Fibroblast of skin of right biceps (primary cell): ENCODE measurements around the gene UPF2.

Source experiments
- DNase-seq: peaks from one replicate; pipeline ENCODE4 v3.0.0-alpha.2; 2013

Gene UPF2

DNA sequence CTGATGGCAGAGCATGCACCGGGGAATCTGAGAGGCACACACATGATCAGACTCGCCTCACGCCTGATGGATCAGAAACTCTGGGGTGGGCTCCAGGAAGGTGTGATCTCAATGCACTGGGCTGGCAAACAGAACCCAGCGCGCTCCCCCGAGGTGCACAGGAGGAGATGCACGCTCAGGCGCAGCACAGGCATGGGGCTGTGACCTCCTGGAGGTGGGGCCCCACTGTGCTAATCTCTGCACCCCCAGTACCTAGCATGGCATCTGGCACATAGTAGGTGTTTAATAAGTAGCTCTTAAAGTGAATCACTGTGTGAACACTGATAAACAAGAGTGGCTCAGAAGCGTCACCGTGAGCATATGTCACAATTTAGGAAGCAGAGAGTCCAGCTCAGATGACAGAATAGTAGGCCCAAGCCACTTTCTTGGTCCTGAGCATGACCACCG, 161.6 kb downstream of the UPF2 start:
- no peak for DNase-seq

DNA sequence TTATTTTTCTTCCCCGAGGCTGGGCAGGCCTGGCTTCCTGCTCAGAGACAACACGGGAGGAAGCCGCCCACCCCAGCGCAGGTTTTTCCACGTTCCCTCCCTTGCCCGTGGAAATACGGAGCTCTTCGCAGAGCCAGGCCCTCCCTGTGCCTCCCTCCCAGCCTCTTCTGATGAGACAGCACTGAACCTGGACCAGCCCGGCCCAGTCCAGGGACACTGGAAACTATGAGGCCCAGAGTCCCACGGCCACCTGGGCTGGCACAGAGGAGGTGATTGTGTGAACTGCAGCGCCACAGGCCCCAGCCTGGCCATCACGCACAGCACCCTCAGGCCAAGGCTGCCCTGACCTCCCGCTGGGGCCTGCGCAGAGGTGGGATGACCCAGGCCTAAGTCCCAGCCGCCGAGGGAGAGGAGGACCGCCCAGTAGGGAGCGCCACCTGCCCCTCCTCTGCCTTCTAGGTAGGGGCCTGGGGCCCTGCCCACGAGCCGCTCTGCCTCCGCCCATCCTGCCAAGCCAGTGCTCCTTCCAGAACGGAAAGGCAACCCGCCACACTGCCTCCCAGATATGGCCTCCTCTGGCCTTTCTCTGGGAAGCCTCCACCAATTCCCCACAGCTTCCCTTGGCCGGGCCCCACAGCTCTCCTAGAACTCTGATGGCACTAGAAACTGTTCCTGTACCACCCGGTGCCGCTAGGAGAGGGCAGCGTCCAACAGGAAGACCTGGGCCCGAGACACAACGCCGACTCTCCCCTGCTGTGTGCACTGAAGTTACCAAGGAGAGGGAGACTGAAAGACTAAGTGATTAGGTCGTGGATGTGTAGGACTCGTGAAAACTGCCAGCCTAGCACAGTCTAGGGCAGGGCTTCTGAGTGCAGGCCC, 162.2 kb downstream of the UPF2 start:
- no peak for DNase-seq

DNA sequence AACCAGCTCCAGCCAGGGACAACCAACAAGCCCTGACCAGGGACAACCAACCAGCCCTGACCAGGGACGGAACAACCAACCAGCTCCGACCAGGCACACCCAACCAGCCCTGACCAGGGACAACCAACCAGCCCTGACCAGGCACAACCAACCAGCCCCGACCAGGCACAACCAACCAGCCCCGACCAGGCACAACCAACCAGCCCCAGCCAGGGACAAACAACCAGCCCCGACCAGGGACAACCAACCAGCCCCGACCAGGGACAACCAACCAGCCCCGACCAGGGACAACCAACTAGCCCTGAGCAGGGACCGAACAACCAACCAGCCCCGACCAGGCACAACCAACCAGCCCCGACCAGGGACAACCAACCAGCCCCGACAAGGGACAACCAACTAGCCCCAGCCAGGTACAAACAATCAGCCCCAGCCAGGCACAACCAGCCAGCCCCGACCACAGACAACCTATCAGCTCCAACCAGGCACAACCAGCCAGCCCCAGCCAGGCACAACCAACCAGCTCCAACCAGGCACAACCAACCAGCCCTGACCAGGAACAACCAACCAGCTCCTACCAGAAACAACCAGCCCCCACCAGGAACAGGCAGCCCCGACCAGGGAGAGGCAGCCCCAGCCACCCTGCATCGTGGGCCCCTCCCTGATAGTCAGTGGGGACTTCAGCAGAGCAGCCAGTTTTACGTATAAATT, 163.1 kb downstream of the UPF2 start:
- DNase-seq: no peak

DNA sequence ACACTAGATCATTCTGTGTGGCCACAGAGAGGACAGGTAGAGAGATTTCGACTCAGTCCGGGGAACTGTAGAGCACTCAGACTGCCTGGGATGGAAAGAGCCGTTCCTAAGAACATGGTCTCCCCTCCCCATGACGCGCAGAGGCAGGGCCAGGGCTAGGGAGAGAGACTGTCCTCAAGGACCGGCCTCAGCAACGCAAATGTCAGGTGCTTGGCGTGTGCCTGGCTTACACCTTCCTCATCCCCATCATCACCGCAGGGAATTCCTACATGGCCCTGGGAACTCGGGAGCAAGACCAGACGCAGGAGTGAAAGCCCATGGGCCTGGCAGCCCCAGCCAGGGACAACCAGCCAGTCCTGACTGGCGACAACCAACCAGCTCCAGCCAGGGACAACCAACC, 163.8 kb downstream of the UPF2 start:
- DNase-seq: no peak

DNA sequence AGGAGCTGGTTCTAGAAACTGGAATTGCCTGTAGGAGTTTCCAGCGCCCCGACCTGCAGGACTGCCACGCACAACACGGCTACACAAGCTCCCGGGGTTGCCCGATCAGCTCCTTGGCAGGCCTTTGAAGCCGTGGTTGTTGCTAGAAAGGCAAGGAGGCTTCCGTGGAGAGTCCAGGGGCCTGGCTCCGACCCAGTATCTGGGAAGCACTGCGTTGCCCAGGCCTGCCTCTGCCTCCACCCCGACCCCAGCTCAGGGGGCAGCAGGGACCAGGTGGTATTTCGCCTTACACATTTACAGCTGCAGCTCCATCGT, 165.1 kb downstream of the UPF2 start:
- no peak for DNase-seq

DNA sequence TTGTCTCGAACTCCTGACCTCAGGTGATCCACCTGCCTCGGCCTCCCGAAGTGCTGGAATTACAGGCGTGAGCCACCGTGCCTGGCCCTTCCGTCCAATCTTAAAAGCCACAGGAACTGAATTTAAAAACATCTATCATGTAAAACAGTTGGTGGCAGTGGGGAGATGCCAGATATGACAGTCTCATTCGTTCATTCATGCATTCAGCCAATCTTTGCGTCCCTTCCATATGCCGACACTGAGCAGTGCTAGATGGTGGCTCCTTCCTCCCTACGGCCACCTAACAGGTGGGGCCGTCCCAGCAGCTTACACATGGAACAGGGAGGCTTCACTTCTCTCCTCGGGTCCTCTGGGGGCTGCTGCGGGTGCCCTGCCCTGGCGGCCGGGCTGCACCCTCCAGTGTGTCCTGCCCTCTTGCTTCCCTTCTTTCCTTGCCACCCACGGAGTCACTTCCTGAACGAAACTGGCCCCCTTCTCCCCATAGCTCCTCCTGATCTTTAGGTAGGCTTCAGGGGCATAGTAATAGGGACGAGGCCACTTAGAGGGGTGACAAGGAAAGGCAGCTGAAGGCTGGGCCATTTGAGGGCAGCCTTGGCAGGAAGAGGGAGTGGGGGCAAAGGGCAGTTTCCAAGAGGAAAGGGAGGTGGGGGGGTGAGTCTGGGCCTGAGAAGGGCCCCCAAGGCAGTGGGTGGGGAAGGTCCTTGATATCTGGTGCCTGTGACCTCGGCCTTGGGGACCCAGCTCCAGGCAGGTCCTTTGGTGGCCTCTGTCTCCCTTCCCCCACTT, 165.6 kb downstream of the UPF2 start:
- no peak for DNase-seq

DNA sequence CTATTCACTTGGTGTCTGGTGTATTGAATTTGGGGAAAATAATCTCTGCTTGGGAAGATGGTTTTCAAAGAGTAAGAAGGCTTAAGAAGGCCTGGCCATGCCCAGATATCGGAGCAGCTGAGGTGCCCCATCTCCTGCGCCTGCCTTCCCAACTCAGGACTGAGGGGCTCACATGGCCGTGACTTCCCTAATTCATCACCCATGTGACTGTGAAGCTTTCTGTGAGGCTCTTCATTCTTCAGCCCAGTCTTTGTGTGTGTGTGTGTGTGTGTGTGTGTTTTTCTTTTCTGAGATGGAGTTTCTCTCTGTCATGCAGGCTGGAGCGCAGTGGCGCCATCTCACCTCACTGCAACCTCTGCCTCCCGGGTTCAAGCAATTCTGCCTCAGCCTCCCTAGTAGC, 166.3 kb downstream of the UPF2 start:
- no peak for DNase-seq

DNA sequence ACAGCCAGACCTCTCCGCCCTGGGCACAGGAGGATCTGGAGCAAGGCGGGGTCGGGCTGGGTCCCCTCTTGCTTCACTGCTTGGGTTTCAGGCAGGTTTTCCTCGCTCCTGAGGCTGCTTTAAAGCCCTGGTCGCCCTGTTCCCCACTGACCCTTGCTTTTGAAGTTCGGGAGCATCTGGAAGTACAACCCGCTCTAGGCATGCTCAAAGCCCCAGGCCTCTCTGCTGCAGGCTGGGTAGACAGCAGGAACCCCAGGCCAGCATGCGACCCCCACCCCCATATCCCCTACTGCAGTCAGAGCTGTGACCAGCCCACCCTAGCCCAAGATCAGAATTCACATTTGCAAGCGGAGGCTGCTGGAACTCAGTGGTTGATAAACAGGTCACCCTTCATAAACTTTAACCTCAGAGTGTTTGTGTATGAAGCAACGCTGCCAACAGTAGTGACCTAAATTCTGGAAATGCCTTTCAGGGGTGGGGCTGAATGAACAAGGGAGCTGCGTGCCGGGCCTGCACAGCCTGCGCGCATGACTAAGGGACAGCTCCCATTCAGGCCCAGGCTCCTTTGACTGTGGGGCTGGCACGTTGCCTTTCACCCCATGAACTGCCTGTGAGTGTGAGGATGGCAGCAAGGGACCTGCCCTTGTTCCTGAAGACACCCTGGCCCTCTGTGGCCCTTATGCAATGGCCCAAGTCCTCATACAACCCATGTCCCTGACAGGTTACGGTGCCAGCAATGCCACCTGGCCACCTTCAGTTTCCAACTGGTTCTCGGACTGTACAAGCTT, 166.9 kb downstream of the UPF2 start:
- DNase-seq: peak; percentile 70

DNA sequence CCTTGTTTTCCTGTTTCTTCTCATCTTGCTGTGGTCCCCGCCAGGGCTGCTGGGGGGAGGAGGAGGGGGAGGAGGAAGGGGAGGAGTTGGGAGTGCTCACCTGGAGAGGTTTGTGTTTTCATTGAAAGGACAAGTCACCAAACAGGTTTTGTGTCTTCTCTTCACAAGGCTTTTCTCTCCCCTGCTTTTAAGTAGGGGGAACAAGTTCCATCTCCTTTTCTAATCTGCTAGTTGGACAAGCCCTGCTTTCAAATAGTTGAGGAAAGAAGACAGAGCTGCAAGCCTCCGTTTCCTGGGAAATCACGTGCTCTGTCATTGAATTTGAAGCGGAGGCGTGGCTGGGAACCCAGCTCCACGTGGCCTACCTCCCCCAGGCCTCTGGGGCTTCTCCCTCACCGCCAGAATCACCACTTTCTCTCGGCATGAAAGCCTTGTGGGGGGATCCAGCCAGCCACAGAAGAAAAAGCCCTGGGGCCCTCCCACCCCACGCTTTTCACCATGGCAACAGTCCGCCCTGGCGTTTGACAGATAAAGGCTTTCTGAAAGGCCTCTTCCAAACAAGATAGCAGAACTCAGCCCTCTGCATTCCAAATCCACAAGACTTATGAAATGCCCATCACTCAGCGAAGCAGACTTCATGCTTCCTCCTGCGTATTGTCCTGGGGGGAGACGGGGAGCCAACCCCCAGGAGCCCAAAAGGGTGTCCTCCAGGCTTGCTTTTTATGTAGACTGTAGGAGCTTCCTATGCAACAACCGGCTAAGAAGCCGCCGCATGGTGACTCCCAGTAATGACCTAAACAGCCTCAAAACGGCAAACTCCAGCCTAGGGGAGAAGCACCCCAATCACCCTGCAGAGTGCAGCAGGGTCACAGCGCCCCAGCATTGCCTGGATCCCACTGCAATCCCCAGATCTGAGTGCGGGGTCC, 167.8 kb downstream of the UPF2 start:
- DNase-seq: peak; percentile 33

DNA sequence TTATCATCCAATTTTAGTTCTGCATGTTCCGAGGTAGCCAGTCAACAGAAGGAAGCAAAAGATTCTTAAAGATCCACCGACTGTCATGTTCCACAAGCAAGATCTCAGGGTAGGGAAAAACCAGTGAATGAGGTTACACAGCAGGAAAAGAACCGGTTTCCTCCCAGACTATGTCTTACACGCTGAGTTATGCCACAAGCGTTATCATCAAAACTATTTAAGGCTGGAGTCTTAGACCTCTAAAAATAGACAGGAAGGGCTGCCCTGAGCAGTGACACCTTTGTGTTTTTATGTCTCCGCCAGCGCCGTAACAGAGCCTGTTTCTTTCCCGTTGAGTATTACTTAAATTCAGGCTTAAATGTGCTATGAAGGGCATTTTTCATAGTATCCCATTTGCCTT, 171.1 kb downstream of the UPF2 start:
- no peak for DNase-seq

DNA sequence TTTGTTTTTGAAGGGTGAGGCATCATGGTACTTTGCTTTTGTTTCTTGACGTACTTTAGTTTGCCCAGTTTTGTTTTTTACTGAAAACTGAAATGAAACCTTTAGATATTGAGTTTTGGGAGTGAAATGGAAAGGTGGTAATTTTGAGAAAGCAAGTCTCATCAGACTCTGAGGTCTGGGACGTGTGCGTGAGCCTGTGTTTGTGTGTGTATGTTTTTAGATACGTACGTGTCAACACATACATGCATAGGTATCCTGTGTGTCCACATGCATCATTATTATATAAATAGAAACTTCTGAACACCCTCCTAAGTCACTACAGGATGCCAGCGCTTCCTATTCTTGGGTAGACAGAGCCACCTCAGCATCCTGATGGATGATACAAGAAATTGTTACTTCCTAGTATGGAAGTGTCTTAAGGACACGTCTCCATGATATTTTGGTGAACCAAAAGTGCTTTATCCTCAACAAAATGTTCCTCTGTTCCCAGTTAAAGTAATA, 171.7 kb downstream of the UPF2 start:
- DNase-seq: no peak

DNA sequence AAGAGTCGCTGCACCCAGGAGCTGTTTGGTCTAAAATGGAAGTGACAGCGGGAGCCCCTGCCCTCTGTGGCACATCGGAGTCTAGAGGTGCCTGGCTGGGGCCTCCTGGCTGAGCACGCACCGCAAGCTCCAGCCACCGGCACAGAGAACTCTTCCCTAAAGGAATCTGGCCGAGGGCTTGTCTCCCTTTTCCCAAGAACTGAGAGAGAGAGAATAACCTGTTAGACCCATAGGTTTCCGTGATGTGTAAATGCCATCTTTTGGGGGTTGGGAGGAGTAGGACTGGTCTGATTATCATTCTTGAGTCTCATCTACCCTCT, 172.2 kb downstream of the UPF2 start:
- DNase-seq: no peak
